ENCODE measurements around the gene SMIM38.

SMIM38 gene

GRCh38 chr11:69162505-69162904, 6.8 kb downstream of the SMIM38 start:
- DNase-seq = no peak

DNA sequence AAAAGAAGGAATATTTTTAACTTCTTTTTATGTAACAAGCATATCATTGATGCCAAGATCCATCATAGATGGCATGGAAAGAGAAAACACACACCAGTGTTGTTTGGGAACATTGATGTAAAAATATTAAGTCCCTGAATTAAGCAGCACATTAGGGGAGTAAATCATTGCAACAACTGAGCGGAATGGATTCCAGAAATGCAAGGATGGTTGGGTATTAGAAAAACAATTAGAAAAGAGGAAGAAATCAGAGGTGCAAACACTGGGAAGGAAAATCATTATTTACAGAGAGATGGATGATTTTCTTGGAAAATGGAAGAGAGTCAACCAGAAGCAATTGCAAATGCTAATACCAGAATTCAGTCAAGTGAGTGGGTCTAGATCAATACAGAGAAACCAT, 8.1 kb downstream of the SMIM38 start:
- no peak for DNase-seq

DNA sequence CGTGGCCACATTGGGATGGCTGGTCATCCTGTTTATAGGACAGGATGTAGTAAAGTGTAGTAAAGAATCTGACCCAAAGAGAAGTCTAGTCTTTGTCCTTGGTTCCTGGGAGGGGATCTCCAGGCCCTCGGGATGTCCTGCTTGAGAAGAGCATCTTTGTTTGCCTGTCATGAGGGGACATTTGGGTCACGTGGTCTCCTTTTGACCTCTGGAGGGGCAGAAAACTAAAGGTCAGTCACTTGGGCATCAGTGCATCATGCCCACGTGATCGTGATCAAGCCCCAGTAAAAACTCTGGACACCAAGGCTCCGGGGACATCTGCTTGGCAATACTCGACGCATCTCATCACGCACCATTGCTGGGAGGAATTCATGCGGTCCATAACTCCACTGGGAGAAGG, 9.1 kb downstream of the SMIM38 start:
- DNase-seq = no peak

- no peak for DNase-seq
Measured at GRCh38 chr11:69165775-69166174, 10.0 kb downstream of the SMIM38 start.

DNA sequence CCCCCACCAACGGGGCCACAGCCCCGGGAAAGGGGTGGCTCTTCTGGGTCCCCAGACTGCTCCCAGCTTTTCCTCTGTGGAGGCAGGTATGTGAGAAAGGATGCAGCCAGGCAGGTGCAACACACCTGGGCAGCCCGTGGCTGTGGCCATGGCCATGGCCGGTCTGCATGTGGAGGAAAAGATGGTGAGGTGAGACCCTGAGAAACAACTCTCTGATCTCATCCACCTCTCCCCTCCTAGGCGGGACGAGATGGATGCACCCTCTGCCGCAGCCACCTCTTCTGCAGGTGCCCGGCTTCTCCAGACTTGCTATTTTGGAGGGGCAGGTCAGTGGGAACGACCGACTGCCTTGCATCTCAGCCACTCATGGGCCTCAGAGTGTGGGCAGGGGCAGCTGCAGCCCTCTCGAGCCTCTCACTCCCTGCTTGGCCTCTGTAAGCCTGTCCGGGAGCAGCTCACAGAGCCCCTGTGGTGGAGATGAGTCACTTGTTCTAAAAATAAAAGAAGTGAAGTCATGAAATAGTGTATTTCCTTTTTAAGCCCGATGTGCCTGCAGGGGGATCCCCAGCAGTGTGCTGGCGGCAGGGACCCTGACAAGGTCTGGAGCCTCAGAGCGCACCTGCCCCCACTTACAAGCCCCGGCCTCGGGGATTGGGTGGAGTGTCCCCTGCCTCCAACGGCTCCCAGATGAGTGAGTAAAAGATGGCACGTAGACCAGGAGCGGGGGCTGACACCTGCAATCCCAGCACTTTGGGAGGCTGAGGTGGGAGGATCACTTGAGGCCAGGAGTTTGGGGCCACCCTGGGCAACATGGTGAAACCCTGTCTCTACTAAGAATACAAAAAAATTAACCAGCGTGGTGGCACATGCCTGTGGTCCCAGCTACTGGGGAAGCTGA, 10.7 kb downstream of the SMIM38 start:
- DNase-seq = peak; percentile 72 to 88

DNA sequence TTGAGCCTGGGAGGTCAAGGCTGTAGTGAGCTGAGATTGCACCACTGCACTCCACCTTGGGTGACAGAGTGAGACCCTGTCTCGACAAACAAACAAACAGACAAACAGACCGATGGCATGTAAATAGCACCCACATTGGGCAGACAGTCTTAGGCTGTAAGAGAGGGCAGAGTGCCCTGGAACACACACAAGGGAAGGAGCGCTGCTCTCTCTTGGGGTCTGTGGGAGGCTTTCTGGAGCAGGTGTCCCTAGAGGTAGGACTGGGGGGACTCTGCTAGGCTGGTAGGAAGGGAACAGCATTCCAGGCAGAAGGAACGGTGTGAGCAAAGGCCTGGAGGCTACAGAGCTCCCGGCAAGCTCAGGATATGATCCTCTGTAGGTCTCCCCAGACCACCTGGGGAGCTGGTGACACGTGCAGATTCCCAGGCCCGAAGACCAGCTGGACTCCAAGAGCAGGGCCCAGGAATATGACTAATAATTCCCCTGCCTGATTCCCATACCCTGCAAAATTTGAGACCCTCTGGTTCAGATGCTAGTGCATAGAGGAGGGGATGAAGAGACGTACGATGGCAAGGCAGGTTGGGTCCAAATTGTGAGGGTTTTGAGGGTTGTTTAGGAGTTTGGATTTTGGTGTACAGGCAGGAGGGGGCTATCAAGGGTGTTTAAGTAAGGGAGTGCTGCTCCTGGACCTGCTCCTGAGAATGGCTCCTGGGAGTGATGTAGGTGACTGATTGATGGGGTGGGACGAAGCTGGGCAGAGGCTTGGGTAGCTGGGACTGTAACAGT, 11.6 kb downstream of the SMIM38 start:
- DNase-seq = no peak

DNA sequence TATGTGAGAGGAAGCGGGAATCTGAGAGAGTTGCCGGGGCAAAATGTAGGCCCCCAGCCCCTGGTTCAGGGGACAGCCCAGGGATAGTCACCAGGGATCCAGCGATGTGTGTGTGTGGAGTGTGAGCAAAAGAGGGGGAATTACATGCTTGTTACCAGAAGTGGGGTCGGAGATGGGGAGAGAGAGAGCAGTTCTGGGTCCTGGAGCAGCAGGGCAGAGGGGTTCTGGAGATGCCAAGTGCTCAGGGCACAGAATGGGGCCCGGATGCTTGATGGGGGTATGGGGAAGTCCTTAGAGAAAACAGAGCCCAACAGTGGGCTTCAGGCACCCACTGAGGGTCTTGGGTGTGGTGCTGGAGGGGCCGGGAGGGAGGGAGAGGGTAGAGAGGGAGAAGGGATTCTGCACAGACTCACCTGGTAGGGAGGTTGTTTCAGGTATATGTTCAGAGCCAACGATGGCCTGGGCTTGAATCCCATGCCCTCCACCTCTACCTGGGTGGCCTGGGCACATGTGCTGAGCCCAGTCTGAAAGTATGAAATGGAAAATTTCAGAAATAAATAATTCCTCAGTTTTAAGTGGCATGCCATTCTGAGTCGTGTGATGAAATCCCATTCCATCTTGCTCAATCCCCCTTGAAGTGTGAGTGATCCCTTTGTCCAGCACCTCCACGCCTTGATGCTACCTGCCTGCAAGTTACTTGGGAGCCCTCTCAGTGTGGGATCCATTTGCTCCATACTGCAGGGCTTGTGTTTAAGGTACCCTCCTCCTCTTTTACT, 12.4 kb downstream of the SMIM38 start:
- DNase-seq = no peak

DNA sequence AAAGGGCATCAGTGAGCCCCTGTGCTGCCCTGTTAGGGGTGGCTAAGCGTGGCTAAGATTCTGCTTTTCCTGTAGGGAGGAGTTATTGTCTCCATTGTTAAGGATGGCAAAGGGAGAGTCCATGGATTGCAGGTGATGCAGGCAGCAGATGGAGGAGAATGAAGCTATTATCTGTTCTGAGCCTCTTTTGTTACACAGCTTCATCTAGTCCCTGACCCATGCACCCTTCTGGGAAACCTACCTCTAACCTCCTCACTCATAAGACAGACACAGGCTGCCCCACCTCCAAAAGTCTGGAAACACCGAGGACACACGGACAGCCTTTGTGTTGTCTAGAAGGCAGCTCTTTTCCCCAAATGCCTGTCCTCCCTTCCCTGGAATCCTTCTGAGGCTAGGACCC, 13.7 kb downstream of the SMIM38 start:
- no peak for DNase-seq

DNA sequence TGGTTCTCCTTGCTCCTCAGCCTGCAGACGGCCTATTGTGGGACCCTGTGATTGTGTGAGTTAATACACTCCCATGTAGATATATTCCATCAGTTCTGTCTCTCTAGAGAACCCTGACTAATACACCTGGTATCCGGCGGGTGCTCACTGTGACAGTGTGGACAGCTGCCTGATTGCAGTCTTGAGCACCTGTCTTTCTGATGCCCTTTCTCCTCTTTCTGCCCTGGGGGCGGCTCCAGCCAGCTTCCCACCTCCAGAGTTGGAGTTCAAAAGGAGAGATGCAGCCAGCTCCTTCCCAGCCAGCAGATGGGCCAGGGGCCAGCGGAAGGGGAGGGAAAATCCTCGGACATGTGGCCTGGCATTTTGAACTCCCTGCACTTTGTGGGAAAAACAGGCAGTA, 15.0 kb downstream of the SMIM38 start:
- no peak for DNase-seq

DNA sequence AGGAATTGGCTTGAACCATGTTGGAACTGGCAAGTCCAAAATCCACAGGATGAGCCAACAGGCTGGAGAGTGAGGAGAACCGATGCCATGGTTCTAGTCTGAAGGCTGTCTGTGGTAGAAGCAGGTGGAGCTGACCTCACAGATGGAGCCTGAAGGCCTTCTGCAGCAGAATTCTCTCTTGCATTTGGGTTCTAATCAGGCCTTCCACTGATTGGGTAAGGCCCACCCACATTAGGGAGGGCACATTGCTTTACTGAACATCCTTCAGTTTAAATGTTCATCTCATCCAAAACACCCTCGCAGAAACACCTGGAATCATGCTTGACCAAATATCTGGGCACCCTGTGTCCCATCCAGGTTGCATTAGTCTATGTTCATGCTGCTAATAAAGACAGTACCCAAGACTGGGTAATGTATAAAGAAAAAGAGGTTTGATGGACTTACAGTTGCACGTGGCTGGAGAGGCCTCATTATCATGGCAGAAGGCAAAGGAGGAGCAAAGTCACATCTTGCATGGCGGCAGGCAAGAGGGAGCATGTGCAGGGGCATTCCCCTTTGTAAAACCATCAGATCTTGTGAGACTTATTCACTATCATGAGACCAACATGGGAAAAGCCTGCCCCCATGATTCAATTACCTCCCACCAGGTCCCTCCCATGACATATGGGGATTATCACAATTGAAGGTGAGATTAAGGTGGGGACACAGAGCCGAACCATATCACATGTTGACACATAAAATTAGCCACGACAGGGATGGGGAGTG, 15.9 kb downstream of the SMIM38 start:
- DNase-seq = peak; percentile 12 to 51

DNA sequence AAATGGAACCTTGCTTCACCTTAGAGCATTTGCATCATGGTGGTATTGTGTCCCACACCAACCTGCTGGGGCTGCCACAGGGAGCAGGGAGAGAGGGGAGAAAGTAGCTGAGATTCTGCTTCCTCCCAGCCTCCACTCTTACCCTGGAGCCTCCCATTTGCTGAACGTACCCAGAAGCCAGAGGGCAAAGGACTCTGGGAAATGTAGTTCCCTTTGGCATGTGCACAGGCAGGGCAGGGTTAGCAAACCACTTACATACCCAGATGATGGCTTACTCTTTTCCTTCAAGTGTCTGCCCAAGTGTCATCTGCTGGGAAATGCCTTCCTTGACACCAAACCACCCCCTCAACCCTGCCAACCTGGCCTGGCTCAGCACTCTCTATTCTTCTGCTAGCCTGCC, 16.9 kb downstream of the SMIM38 start:
- peak; percentile 23 to 40 for DNase-seq

- DNase-seq = no peak
Measured at GRCh38 chr11:69173331-69173730, 17.6 kb downstream of the SMIM38 start.

- DNase-seq = no peak
Measured at GRCh38 chr11:69173925-69174581, 18.3 kb downstream of the SMIM38 start.

- no peak for DNase-seq
Measured at GRCh38 chr11:69174841-69175240, 19.1 kb downstream of the SMIM38 start.

GRCh38 chr11:69178819-69179482, 23.2 kb downstream of the SMIM38 start:
- DNase-seq = no peak

- DNase-seq = no peak
Measured at GRCh38 chr11:69180226-69180625, 24.5 kb downstream of the SMIM38 start.

- DNase-seq = no peak
Measured at GRCh38 chr11:69180726-69181125, 25.0 kb downstream of the SMIM38 start.

DNA sequence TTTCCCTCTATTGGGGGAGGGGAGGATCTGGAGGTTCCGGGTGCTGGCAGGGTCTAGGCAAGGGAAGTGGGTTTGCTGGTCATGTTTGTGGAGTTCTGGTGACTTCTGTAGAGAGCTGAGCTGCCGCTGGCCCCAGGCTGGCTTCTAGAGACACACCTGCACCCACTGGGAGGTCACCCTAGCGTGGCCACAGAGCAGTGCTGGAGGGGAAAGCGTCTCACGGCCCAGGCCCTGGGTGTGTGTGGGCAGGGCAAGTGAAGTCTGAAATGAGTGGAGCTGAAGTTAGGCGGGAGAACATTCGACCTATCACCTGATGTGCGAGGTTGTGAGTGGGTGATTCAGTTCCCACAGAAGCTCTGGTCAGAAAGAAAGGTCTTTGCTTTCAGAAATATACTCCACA, 27.9 kb downstream of the SMIM38 start:
- DNase-seq = no peak

- no peak for DNase-seq
Measured at GRCh38 chr11:69186316-69187260, 30.9 kb downstream of the SMIM38 start.

DNA sequence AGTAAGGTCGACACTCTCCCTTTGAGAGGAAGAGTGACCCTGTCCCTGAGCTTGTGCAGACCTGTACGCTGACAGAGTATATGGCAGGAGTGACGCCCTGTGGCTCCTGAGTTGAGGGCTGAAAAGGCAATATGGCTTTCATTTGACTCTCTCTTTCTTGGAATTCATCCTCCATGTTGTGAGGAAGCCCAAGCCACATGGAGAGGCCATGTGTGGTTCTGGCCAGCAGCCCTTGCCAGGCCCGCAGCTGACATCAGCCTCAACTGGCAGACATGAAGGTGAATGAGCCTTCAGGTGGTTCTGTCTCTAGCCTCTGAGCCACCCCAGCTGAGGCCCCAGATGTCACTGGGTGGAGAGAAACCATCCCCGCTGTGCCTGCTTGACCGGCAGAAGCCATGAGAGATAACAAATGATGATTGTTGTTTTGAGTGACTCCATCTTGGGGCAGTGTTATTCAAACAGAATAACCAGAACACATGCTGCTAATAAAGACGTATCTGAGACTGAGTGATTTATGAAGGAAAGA, 31.9 kb downstream of the SMIM38 start:
- no peak for DNase-seq

All from inflammatory macrophage treated with lipopolysaccharide for 1 hour (primary cell).